CD14-positive monocyte (primary cell): ENCODE data around the gene POC1A. TPM values are rescaled to one million over a fixed set of nuclear protein-coding genes. Genes with fewer than 3 reads are reported as not detected.
A peak's percentile ranks its signal among the peaks of the same experiment; 100 is the strongest.

Experiments used
- DNase-seq, 3 donors: peaks; one replicate each; pipeline ENCODE4 v3.0.0-alpha.2; 2011 to 2022
- H2AFZ ChIP-seq: 2 replicates; pipeline ENCODE4 v1.6.0; 2012; ENCODE audit warnings: mild to moderate bottlenecking, low read depth, low read length, inconsistent platforms; ENCODE audit not compliant: insufficient read depth, poor library complexity, severe bottlenecking
- H3K27ac ChIP-seq, 2 donors: 1 replicate in 1 of 2; 2 replicates in 1 of 2; pipeline ENCODE4 v1.5.1; 2012 to 2013; ENCODE audit warnings: low read length in 2 of 2, control low read depth in 1 of 2, inconsistent platforms in 1 of 2, low read depth in 1 of 2, mild to moderate bottlenecking in 1 of 2
- H3K27me3 ChIP-seq, 2 donors: one replicate each; pipeline versions ENCODE4 v1.6.0 to v1.6.1; 2011 to 2013; ENCODE audit warnings: low read length in 2 of 2; ENCODE audit not compliant: control insufficient read depth in 2 of 2, insufficient read depth in 2 of 2
- H3K36me3 ChIP-seq, 2 donors: replicated peaks in 1 of 2; 1 replicate in 1 of 2; 2 replicates in 1 of 2; pipeline versions ENCODE4 v1.5.1 to v1.6.1; 2012 to 2013; ENCODE audit warnings: low read length in 2 of 2, control low read depth in 1 of 2, inconsistent platforms in 1 of 2, mild to moderate bottlenecking in 1 of 2; ENCODE audit not compliant: insufficient read depth in 2 of 2, control insufficient read depth in 1 of 2
- H3K4me1 ChIP-seq, 2 donors: 1 replicate in 1 of 2; 2 replicates in 1 of 2; pipeline versions ENCODE4 v1.5.1 to v1.6.1; 2012 to 2013; ENCODE audit warnings: low read length in 2 of 2, control low read depth in 1 of 2, inconsistent platforms in 1 of 2, mild to moderate bottlenecking in 1 of 2, moderate library complexity in 1 of 2; ENCODE audit not compliant: insufficient read depth in 2 of 2, control insufficient read depth in 1 of 2
- H3K4me2 ChIP-seq: replicated peaks from 2 replicates; pipeline ENCODE3; 2012; ENCODE audit warnings: low read length, moderate library complexity, mild to moderate bottlenecking; ENCODE audit not compliant: poor library complexity, severe bottlenecking; ENCODE audit errors: extremely low read depth
- H3K4me3 ChIP-seq, 3 experiments: fragments of 200-600 bp in 1 of 3; sonication (generic) in 1 of 3; replicated peaks in 1 of 3; 1 replicate in 2 of 3; 2 replicates in 1 of 3; pipeline ENCODE4 v1.5.1; 2011 to 2013; ENCODE audit warnings: low read length in 3 of 3, mild to moderate bottlenecking in 3 of 3, control low read depth in 2 of 3, low read depth in 2 of 3, inconsistent platforms in 1 of 3, moderate library complexity in 1 of 3
- H3K79me2 ChIP-seq: 2 replicates; pipeline ENCODE4 v1.6.0; 2012; ENCODE audit warnings: mild to moderate bottlenecking, control low read depth, inconsistent platforms, low read length, moderate library complexity; ENCODE audit not compliant: insufficient read depth
- H3K9ac ChIP-seq: 2 replicates; pipeline ENCODE4 v1.6.0; 2017; ENCODE audit warnings: low read length, mild to moderate bottlenecking; ENCODE audit not compliant: insufficient read depth, poor library complexity, severe bottlenecking
- H3K9me3 ChIP-seq, 2 donors: replicated peaks in 1 of 2; 1 replicate in 1 of 2; 2 replicates in 1 of 2; pipeline versions ENCODE4 v1.5.1 to v1.6.1; 2012 to 2013; ENCODE audit warnings: low read length in 2 of 2, control low read depth in 1 of 2; ENCODE audit not compliant: control insufficient read depth in 1 of 2, insufficient read depth in 1 of 2
- H4K20me1 ChIP-seq: 2 replicates; pipeline ENCODE4 v1.6.0; 2012; ENCODE audit warnings: mild to moderate bottlenecking, low read length, control low read depth, moderate library complexity; ENCODE audit not compliant: insufficient read depth
- H3K27ac Mint-ChIP-seq, 7 donors: one replicate each; pipeline ENCODE4 v1.8.0; 2020; ENCODE audit warnings: mild to moderate bottlenecking in 7 of 7, mixed read lengths in 7 of 7, moderate library complexity in 6 of 7, inconsistent platforms in 2 of 7
- H3K27me3 Mint-ChIP-seq, 3 donors: one replicate each; pipeline ENCODE4 v1.8.0; 2021 to 2022; ENCODE audit warnings: low read depth in 3 of 3, mild to moderate bottlenecking in 3 of 3, mixed read lengths in 3 of 3, moderate library complexity in 3 of 3, inconsistent platforms in 1 of 3
- H3K36me3 Mint-ChIP-seq, 2 donors: one replicate each; pipeline ENCODE4 v1.8.0; 2020; ENCODE audit warnings: mixed read lengths in 2 of 2, inconsistent platforms in 1 of 2, mild to moderate bottlenecking in 1 of 2
- H3K4me1 Mint-ChIP-seq: one replicate; pipeline ENCODE4 v1.8.0; 2020; ENCODE audit warnings: mild to moderate bottlenecking, mixed read lengths
- H3K4me3 Mint-ChIP-seq, 2 donors: one replicate each; pipeline ENCODE4 v1.8.0; 2020; ENCODE audit warnings: mild to moderate bottlenecking in 2 of 2, mixed read lengths in 2 of 2, moderate library complexity in 1 of 2
- H3K9me3 Mint-ChIP-seq, 7 donors: one replicate each; pipeline ENCODE4 v1.8.0; 2020 to 2022; ENCODE audit warnings: mixed read lengths in 7 of 7, mild to moderate bottlenecking in 6 of 7, moderate library complexity in 6 of 7, inconsistent platforms in 2 of 7
- CTCF ChIP-seq: fragments of 200-600 bp; IDR thresholded peaks from one replicate; pipeline ENCODE4 v1.8.0; 2022; ENCODE audit warnings: antibody characterized with exemption, mild to moderate bottlenecking
- WGBS: methylation state at CpG from one replicate; pipeline ENCODE4 v1.1.5; 2013; ENCODE audit warnings: missing lambda C conversion rate; ENCODE audit not compliant: insufficient coverage; 5-methylcytosine and 5-hydroxymethylcytosine counted together
- intact Hi-C, 2 donors: fragments of 100-400 bp; cut with micrococcal nuclease; formaldehyde crosslinking; loops; one replicate each; pipeline versions ENCODE4 v1.15.0 to v1.15.1; 2023
- polyA plus RNA-seq, 3 donors: library from polyadenylated mRNA; depleted of rRNA in 1 of 3; unstranded in 2 of 3; stranded (reverse) in 1 of 3; fragments of 300-500 nt in 2 of 3; fragments of >200 nt in 1 of 3; fragmentation: Illumina TruSeq in 2 of 3; gene quantifications; 1 replicate in 2 of 3; 2 replicates in 1 of 3; pipeline ENCODE4 v1.2.3, GENCODE V29; 2012 to 2021

POC1A gene
- polyA plus RNA-seq, 3 donors = 1.2 to 2.0 (median 1.5) TPM

GRCh38 chr3:52082951-52083350, 71.3 kb downstream of the POC1A start:
- Histone ChIP-seq H3K4me2 (no peak overlapping the region), H4K20me1 (no peaks in the 10 kb centered on the region), H3K36me3 (no peaks in the 10 kb centered on the region), H3K4me3 (no peak overlapping the region), H2AFZ (no peak overlapping the region), H3K27me3 (no peaks in the 10 kb centered on the region), H3K9ac (no peak overlapping the region), H3K9me3 (no peaks in the 10 kb centered on the region), H3K4me1 (peaks cover 19 to 22% of the 10 kb centered on the region in 2 donors), H3K79me2 (no peaks in the 10 kb centered on the region), H3K27ac (no peak overlapping the region)
- DNase-seq = no peak
- WGBS = 98% methylated on average over 6 of the region's 8 CpGs
- Mint-ChIP-seq H3K27me3 (peaks cover 0 to 2% (median 0%) of the 10 kb centered on the region in 3 donors), H3K4me1 (peaks cover 25% of the 10 kb centered on the region), H3K4me3 (no peak overlapping the region), H3K36me3 (peaks cover 5 to 41% of the 10 kb centered on the region in 2 donors), H3K27ac (peak overlapping the region in 2 of 7 donors; percentile 7 to 42), H3K9me3 (no peaks in the 10 kb centered on the region)
- no peak for TF ChIP-seq CTCF
- intact Hi-C loops = no loop called here

- 97% methylated on average over 19 of the region's 21 CpGs for WGBS
- Histone ChIP-seq H3K27ac (no peak overlapping the region), H3K4me2 (no peak overlapping the region), H3K79me2 (no peaks in the 10 kb centered on the region), H3K27me3 (no peaks in the 10 kb centered on the region), H3K36me3 (no peaks in the 10 kb centered on the region), H3K4me1 (peaks cover 4 to 5% of the 10 kb centered on the region in 2 donors), H3K4me3 (no peak overlapping the region), H4K20me1 (no peaks in the 10 kb centered on the region), H3K9ac (no peak overlapping the region), H3K9me3 (no peaks in the 10 kb centered on the region), H2AFZ (no peak overlapping the region)
- Mint-ChIP-seq H3K4me3 (no peak overlapping the region), H3K36me3 (peaks cover 5 to 41% of the 10 kb centered on the region in 2 donors), H3K4me1 (peaks cover 16% of the 10 kb centered on the region), H3K27me3 (peaks cover 0 to 2% (median 0%) of the 10 kb centered on the region in 3 donors), H3K9me3 (no peaks in the 10 kb centered on the region), H3K27ac (peak overlapping the region in 1 of 7 donors; percentile 33)
- no peak for DNase-seq
- TF ChIP-seq CTCF = no peak
- intact Hi-C loops = no loop called here
These were observed 73.1 kb downstream of the POC1A start for GRCh38 chr3:52080830-52081719.
